Osteoblast (primary cell): ENCODE measurements around the gene CXorf65. TPM values are rescaled to one million over a fixed set of nuclear protein-coding genes. Genes with fewer than 3 reads are reported as not detected.

Experiments used
- DNase-seq: peaks from one replicate; pipeline ENCODE4 v3.0.0; 2011; ENCODE audit warnings: low spot score, mixed read lengths; ENCODE audit not compliant: insufficient read length; ENCODE audit errors: missing footprints
- H2AFZ ChIP-seq: 2 replicates; pipeline ENCODE4 v1.6.0; 2011; ENCODE audit warnings: mild to moderate bottlenecking, low read length
- H3K27ac ChIP-seq: 2 replicates; pipeline ENCODE4 v1.5.1; 2011; ENCODE audit warnings: mild to moderate bottlenecking, low read depth, low read length, moderate library complexity
- H3K27me3 ChIP-seq: 2 replicates; pipeline ENCODE4 v1.6.0; 2012; ENCODE audit warnings: mild to moderate bottlenecking, control low read depth, inconsistent platforms, low read length, moderate library complexity; ENCODE audit not compliant: insufficient read depth
- H3K36me3 ChIP-seq: 2 replicates; pipeline ENCODE4 v1.5.1; 2011; ENCODE audit warnings: mild to moderate bottlenecking, low read length, control low read depth, moderate library complexity; ENCODE audit not compliant: insufficient read depth
- H3K4me1 ChIP-seq: 2 replicates; pipeline ENCODE4 v1.5.1; 2011; ENCODE audit warnings: mild to moderate bottlenecking, low read length, control low read depth, moderate library complexity; ENCODE audit not compliant: insufficient read depth
- H3K4me2 ChIP-seq: 2 replicates; pipeline ENCODE4 v1.6.0; 2011; ENCODE audit warnings: mild to moderate bottlenecking, low read length; ENCODE audit not compliant: insufficient read depth
- H3K4me3 ChIP-seq: fragments of 200-600 bp; sonication (generic); 3 replicates; pipeline ENCODE4 v1.5.1; 2012; ENCODE audit warnings: mild to moderate bottlenecking, low read length, inconsistent platforms; ENCODE audit not compliant: insufficient read depth
- H3K79me2 ChIP-seq: 2 replicates; pipeline ENCODE4 v1.6.0; 2012; ENCODE audit warnings: mild to moderate bottlenecking, low read length, control low read depth, inconsistent platforms; ENCODE audit not compliant: insufficient read depth
- H3K9me3 ChIP-seq: 2 replicates; pipeline ENCODE4 v1.5.1; 2011; ENCODE audit warnings: low read depth, low read length, control low read depth
- H4K20me1 ChIP-seq: 2 replicates; pipeline ENCODE4 v1.6.0; 2012; ENCODE audit warnings: mild to moderate bottlenecking, low read length, control low read depth; ENCODE audit not compliant: insufficient read depth
- CTCF ChIP-seq: IDR thresholded peaks from 2 replicates; pipeline ENCODE4 v1.5.1; 2011; ENCODE audit warnings: mild to moderate bottlenecking, low read depth, low read length, moderate library complexity; ENCODE audit errors: extremely low read depth
- total RNA-seq: library from RNA; depleted of rRNA; stranded (reverse); fragments of >200 nt; gene quantifications from 2 replicates; pipeline ENCODE4 v1.2.3, GENCODE V29; 2012

CXorf65 gene
- total RNA-seq, 1 donor: not detected

DNA sequence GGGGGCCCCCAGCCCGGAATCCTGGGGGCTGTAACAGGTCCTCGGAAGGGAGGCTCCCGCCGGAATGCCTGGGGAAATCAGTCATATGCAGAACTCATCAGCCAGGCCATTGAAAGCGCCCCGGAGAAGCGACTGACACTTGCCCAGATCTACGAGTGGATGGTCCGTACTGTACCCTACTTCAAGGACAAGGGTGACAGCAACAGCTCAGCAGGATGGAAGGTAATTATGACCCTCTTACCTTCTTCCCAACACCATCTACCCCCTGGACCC lies 9.8 kb downstream of the CXorf65 start:
- no peaks in the 10 kb centered on the region for H4K20me1 ChIP-seq
- H3K27me3 ChIP-seq: peaks cover 12% of the 10 kb centered on the region
- no peak for DNase-seq
- H3K9me3 ChIP-seq: no peaks in the 10 kb centered on the region
- peaks cover 4% of the 10 kb centered on the region for H3K4me1 ChIP-seq
- TF ChIP-seq CTCF: no peak
- no peak overlapping the region for H2AFZ ChIP-seq
- H3K4me3 ChIP-seq: peak overlapping the region; percentile 74
- no peak overlapping the region for H3K27ac ChIP-seq
- H3K4me2 ChIP-seq: peak overlapping the region; percentile 94
- no peaks in the 10 kb centered on the region for H3K36me3 ChIP-seq
- H3K79me2 ChIP-seq: no peaks in the 10 kb centered on the region

DNA sequence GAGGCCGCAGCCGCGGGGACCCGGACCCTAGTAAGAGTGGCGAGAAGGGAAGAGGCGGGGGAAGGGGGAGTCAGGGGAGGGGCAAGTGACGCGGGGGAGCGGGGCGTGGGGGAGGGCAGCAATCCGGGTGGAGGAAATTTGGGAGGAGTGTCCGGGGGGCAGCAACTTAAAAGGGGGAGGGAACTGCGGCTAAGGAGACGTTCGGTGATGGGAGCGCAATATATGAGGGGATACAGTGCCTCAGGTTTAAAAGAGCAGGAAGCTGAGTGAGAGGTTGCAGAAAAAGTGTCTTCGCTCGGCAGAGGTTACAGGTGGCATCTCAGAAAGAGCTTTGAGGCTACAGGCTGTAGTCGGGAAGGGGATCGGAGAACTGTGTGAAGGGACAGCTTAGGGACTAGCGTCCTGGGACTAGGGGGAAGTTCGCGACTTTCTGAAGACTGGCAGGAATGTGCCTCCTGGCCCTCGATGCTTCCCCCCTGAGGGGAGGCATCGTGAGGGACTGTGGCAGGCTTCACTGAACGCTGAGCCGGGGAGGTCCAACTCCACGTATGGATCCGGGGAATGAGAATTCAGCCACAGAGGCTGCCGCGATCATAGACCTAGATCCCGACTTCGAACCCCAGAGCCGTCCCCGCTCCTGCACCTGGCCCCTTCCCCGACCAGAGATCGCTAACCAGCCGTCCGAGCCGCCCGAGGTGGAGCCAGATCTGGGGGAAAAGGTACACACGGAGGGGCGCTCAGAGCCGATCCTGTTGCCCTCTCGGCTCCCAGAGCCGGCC lies 10.4 kb downstream of the CXorf65 start:
- no peaks in the 10 kb centered on the region for H3K9me3 ChIP-seq
- peak overlapping the region; percentile 74 for H3K4me3 ChIP-seq
- peak; percentile 88 for DNase-seq
- H3K79me2 ChIP-seq: no peaks in the 10 kb centered on the region
- H3K4me1 ChIP-seq: peaks cover 4% of the 10 kb centered on the region
- H3K36me3 ChIP-seq: no peaks in the 10 kb centered on the region
- peaks cover 12% of the 10 kb centered on the region for H3K27me3 ChIP-seq
- peak overlapping the region; percentile 88 for H2AFZ ChIP-seq
- no peak for TF ChIP-seq CTCF
- no peaks in the 10 kb centered on the region for H4K20me1 ChIP-seq
- no peak overlapping the region for H3K27ac ChIP-seq
- H3K4me2 ChIP-seq: peak overlapping the region; percentile 94

GRCh38 chrX:71095555-71095980 lies 11.0 kb downstream of the CXorf65 start, which contains the start of gene FOXO4:
Gene FOXO4 (plus strand): TSS chrX:71095851. CDS start chrX:71096529, 678 bp downstream.
- H4K20me1 ChIP-seq: no peaks in the 10 kb centered on the region
- peak within 1 kb of the TSS; percentile 74 for H3K4me3 ChIP-seq
- DNase-seq: peak; percentile 94
- H3K4me1 ChIP-seq: peaks cover 4% of the 10 kb centered on the region
- H3K36me3 ChIP-seq: no peaks in the 10 kb centered on the region
- H3K27me3 ChIP-seq: peaks cover 12% of the 10 kb centered on the region
- no peaks in the 10 kb centered on the region for H3K79me2 ChIP-seq
- no peak within 1 kb of the TSS for H3K27ac ChIP-seq
- TF ChIP-seq CTCF: no peak
- H3K4me2 ChIP-seq: peak within 1 kb of the TSS; percentile 94
- H3K9me3 ChIP-seq: no peaks in the 10 kb centered on the region
- peak within 1 kb of the TSS; percentile 88 for H2AFZ ChIP-seq

- Histone ChIP-seq H3K27me3 (peaks cover 12% of the 10 kb centered on the region), H3K4me2 (peak overlapping the region; percentile 88), H3K9me3 (no peaks in the 10 kb centered on the region), H2AFZ (peak overlapping the region; percentile 88), H3K27ac (no peak overlapping the region), H3K4me1 (peaks cover 4% of the 10 kb centered on the region), H4K20me1 (no peaks in the 10 kb centered on the region), H3K79me2 (no peaks in the 10 kb centered on the region), H3K4me3 (peak overlapping the region; percentile 74), H3K36me3 (no peaks in the 10 kb centered on the region)
- no peak for TF ChIP-seq CTCF
- DNase-seq: no peak
Measured at GRCh38 chrX:71095033-71095432, 11.5 kb downstream of the CXorf65 start.
